Keratinocyte (primary cell): ENCODE results near the gene OR6K2. TPM values are rescaled to one million over a fixed set of nuclear protein-coding genes. Genes with fewer than 3 reads are reported as not detected.

ENCODE experiments used
- DNase-seq: peaks from one replicate; pipeline ENCODE4 v3.0.0-alpha.2; 2011; ENCODE audit warnings: low read depth, missing footprints, low spot score
- FAIRE-seq: peaks from 2 replicates; lab custom pipeline; 2011; peaks lifted over from hg19 to GRCh38; lab: Jason Lieb, UNC
- H2AFZ ChIP-seq: 2 replicates; pipeline ENCODE4 v1.6.0; 2012; ENCODE audit warnings: low read length, control low read depth, inconsistent platforms; ENCODE audit not compliant: control insufficient read depth
- H3K27ac ChIP-seq: 2 replicates; pipeline ENCODE4 v1.5.1; 2011; ENCODE audit warnings: low read length; ENCODE audit not compliant: control insufficient read depth, insufficient read depth
- H3K27me3 ChIP-seq: 3 replicates; pipeline ENCODE4 v1.6.0; 2011; ENCODE audit warnings: low read length; ENCODE audit not compliant: control insufficient read depth, insufficient read depth; ENCODE audit errors: extremely low read depth
- H3K36me3 ChIP-seq, 2 experiments: 2 replicates in 1 of 2; 3 replicates in 1 of 2; pipeline ENCODE4 v1.5.1; 2011; ENCODE audit warnings: low read length in 2 of 2, mild to moderate bottlenecking in 1 of 2; ENCODE audit not compliant: control insufficient read depth in 2 of 2, insufficient read depth in 2 of 2; ENCODE audit errors: extremely low read depth in 1 of 2
- H3K4me1 ChIP-seq: 3 replicates; pipeline ENCODE4 v1.5.1; 2011; ENCODE audit warnings: low read length; ENCODE audit not compliant: control insufficient read depth, insufficient read depth; ENCODE audit errors: extremely low read depth
- H3K4me2 ChIP-seq: 3 replicates; pipeline ENCODE4 v1.6.0; 2011; ENCODE audit warnings: low read depth, low read length; ENCODE audit not compliant: control insufficient read depth, insufficient read depth; ENCODE audit errors: extremely low read depth
- H3K4me3 ChIP-seq, 3 experiments: fragments of 200-600 bp in 1 of 3; sonication (generic) in 1 of 3; 2 replicates in 2 of 3; 3 replicates in 1 of 3; pipeline ENCODE4 v1.5.1; 2011 to 2016; ENCODE audit warnings: low read length in 3 of 3, mild to moderate bottlenecking in 3 of 3, control low read depth in 2 of 3, inconsistent platforms in 1 of 3, low read depth in 1 of 3, mixed read lengths in 1 of 3, mixed run types in 1 of 3, moderate library complexity in 1 of 3; ENCODE audit not compliant: control insufficient read depth in 2 of 3, insufficient read depth in 2 of 3; ENCODE audit errors: extremely low read depth in 1 of 3
- H3K79me2 ChIP-seq: 2 replicates; pipeline ENCODE4 v1.6.0; 2012; ENCODE audit warnings: low read length; ENCODE audit not compliant: control insufficient read depth, insufficient read depth
- H3K9ac ChIP-seq: 3 replicates; pipeline ENCODE4 v1.6.0; 2011; ENCODE audit warnings: low read length; ENCODE audit not compliant: control insufficient read depth, insufficient read depth; ENCODE audit errors: extremely low read depth
- H3K9me1 ChIP-seq: 3 replicates; pipeline ENCODE4 v1.6.0; 2011; ENCODE audit warnings: low read length; ENCODE audit not compliant: control insufficient read depth, insufficient read depth; ENCODE audit errors: extremely low read depth
- H3K9me3 ChIP-seq: 2 replicates; pipeline ENCODE4 v1.5.1; 2012; ENCODE audit warnings: low read depth, low read length; ENCODE audit not compliant: control insufficient read depth
- H4K20me1 ChIP-seq: 3 replicates; pipeline ENCODE4 v1.6.0; 2011; ENCODE audit warnings: low read length; ENCODE audit not compliant: control insufficient read depth, insufficient read depth; ENCODE audit errors: extremely low read depth
- CTCF ChIP-seq, 3 experiments: IDR thresholded peaks in 1 of 3; conservative IDR thresholded peaks in 1 of 3; optimal IDR thresholded peaks in 1 of 3; 2 replicates in 2 of 3; 3 replicates in 1 of 3; pipeline versions ENCODE3 to v1.5.1; 2011; ENCODE audit warnings: low read length in 3 of 3, mild to moderate bottlenecking in 3 of 3, moderate library complexity in 2 of 3, control low read depth in 1 of 3, inconsistent platforms in 1 of 3; ENCODE audit not compliant: insufficient read depth in 2 of 3; ENCODE audit errors: extremely low read depth in 1 of 3
- EZH2 ChIP-seq: IDR thresholded peaks from one replicate; pipeline ENCODE4 v1.6.1; 2012; ENCODE audit warnings: inconsistent platforms, mild to moderate bottlenecking, low read length, moderate library complexity
- dilution Hi-C: fragments of 300-500 bp; cut with MboI; formaldehyde crosslinking; loops from one replicate; pipeline ENCODE4 v1.7.0; 2020; ENCODE audit warnings: low sequenced_read_pairs; ENCODE audit not compliant: extremely low pct_ligation_motif_present
- polyA plus RNA-seq, 5 experiments: library from polyadenylated mRNA; depleted of rRNA in 3 of 5; stranded (reverse) in 3 of 5; stranded (forward) in 1 of 5; unstranded in 1 of 5; fragments of >200 nt; gene quantifications; 1 replicate in 1 of 5; 2 replicates in 3 of 5; 3 replicates in 1 of 5; pipeline versions ENCODE4 v1.2.1 to v1.2.3, GENCODE V29; 2011 to 2012; ENCODE audit warnings: missing spikeins in 2 of 5, low read depth in 1 of 5, low replicate concordance in 1 of 5

Gene OR6K2
- polyA plus RNA-seq, 1 donor (not counting 4 experiments of a cell fraction or from before 2014, with no cell fraction given), result not detected

GRCh38 chr1:158716335-158716734 is 15.9 kb upstream of the OR6K2 start:
- H2AFZ ChIP-seq, result no peak overlapping the region
- H3K27me3 ChIP-seq, result no peaks in the 10 kb centered on the region
- TF ChIP-seq CTCF (optimal IDR thresholded peaks at IDR 0.05 in 1 of 3, IDR thresholded peaks at IDR 0.05 in 1 of 3, conservative IDR thresholded peaks at IDR 0.05 in 1 of 3; ENCODE audit: extremely low read depth in 1 of 3, insufficient read depth in 2 of 3, low read length in 3 of 3) (no peak), EZH2 (no peak)
- no peak for DNase-seq
- dilution Hi-C loops, result no loop called here
- no peak overlapping the region for H3K9ac ChIP-seq
- no peak overlapping the region for H3K27ac ChIP-seq
- H3K79me2 ChIP-seq, result no peaks in the 10 kb centered on the region
- no peak overlapping the region for H3K4me2 ChIP-seq
- no peaks in the 10 kb centered on the region for H4K20me1 ChIP-seq
- H3K9me1 ChIP-seq, result no peaks in the 10 kb centered on the region
- no peaks in the 10 kb centered on the region for H3K4me1 ChIP-seq
- no peak for FAIRE-seq
- H3K36me3 ChIP-seq, result no peaks in the 10 kb centered on the region
- no peaks in the 10 kb centered on the region for H3K9me3 ChIP-seq
- no peak overlapping the region for H3K4me3 ChIP-seq

GRCh38 chr1:158714754-158715153 is 14.3 kb upstream of the OR6K2 start:
- dilution Hi-C loops, result no loop called here
- no peaks in the 10 kb centered on the region for H3K27me3 ChIP-seq
- H2AFZ ChIP-seq, result no peak overlapping the region
- H3K9me1 ChIP-seq, result no peaks in the 10 kb centered on the region
- no peak overlapping the region for H3K27ac ChIP-seq
- H3K9ac ChIP-seq, result no peak overlapping the region
- H3K36me3 ChIP-seq, result no peaks in the 10 kb centered on the region
- H3K4me3 ChIP-seq, result no peak overlapping the region
- no peaks in the 10 kb centered on the region for H3K4me1 ChIP-seq
- no peaks in the 10 kb centered on the region for H4K20me1 ChIP-seq
- H3K79me2 ChIP-seq, result no peaks in the 10 kb centered on the region
- no peaks in the 10 kb centered on the region for H3K9me3 ChIP-seq
- FAIRE-seq (no peak), DNase-seq (no peak)
- no peak overlapping the region for H3K4me2 ChIP-seq
- no peak for TF ChIP-seq CTCF (optimal IDR thresholded peaks at IDR 0.05 in 1 of 3, IDR thresholded peaks at IDR 0.05 in 1 of 3, conservative IDR thresholded peaks at IDR 0.05 in 1 of 3; ENCODE audit: extremely low read depth in 1 of 3, insufficient read depth in 2 of 3, low read length in 3 of 3)
- TF ChIP-seq EZH2, result no peak
